DND-41 (cell line): ENCODE measurements around the gene RAD51B.
"Not testable (repeated sequence)": the region's sequence is repeated elsewhere in the genome, so short reads cannot be mapped to it uniquely, and the experiment has no call there.

Experiments used
- EZH2 ChIP-seq: IDR thresholded peaks from 3 replicates; pipeline ENCODE4 v1.6.1; 2012; ENCODE audit warnings: borderline replicate concordance, low read depth, mild to moderate bottlenecking, moderate library complexity, low read length, inconsistent platforms; ENCODE audit not compliant: severe bottlenecking
- TF ChIP-seq, protein P1 (sequence below): IDR thresholded peaks from 2 replicates; pipeline ENCODE4 v1.5.1; 2012; ENCODE audit warnings: borderline replicate concordance, low read length, moderate library complexity, mild to moderate bottlenecking; ENCODE audit not compliant: poor library complexity, severe bottlenecking; ENCODE audit errors: extremely low read depth

DNA sequence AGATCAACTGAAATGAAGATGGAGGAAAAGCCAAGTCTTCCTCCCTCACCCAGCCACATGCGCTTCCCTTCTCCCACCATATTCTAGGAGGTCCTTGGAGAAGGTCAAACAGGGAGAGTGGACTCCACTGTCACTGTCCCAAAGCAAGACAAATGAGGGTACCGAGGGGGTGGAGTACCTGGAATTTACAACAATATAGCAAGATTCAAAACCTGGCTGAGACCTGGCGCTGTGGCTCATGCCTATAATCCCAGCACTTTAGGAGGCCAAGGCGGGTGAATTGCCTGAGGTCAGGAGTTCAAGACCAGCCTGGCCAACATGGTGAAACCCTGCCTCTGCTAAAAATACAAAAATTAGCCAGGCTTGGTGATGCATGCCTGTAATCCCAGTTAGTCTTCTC, 944.3 kb downstream of the RAD51B start:
- TF ChIP-seq, protein P1, sequence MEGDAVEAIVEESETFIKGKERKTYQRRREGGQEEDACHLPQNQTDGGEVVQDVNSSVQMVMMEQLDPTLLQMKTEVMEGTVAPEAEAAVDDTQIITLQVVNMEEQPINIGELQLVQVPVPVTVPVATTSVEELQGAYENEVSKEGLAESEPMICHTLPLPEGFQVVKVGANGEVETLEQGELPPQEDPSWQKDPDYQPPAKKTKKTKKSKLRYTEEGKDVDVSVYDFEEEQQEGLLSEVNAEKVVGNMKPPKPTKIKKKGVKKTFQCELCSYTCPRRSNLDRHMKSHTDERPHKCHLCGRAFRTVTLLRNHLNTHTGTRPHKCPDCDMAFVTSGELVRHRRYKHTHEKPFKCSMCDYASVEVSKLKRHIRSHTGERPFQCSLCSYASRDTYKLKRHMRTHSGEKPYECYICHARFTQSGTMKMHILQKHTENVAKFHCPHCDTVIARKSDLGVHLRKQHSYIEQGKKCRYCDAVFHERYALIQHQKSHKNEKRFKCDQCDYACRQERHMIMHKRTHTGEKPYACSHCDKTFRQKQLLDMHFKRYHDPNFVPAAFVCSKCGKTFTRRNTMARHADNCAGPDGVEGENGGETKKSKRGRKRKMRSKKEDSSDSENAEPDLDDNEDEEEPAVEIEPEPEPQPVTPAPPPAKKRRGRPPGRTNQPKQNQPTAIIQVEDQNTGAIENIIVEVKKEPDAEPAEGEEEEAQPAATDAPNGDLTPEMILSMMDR, result not testable (repeated sequence)
- not testable (repeated sequence) for TF ChIP-seq EZH2
